Aorta (tissue), 5 donors: ENCODE data around the gene PLCB1. TPM values are rescaled to one million over a fixed set of nuclear protein-coding genes. Genes with fewer than 3 reads are reported as not detected.

ENCODE experiments used
- ATAC-seq: fragments of 200-7000 bp; cut with Tn5 transposase; one replicate; pipeline ENCODE4 v1.9.1; 2022; ENCODE audit warnings: moderate library complexity; ENCODE audit not compliant: low FRiP score
- DNase-seq, 2 donors: peaks; one replicate each; pipeline ENCODE4 v3.0.0-alpha.2; 2020
- H3K27ac ChIP-seq, 2 donors: one replicate each; pipeline ENCODE4 v1.5.1; 2013; ENCODE audit warnings: low read length in 2 of 2, mild to moderate bottlenecking in 2 of 2, moderate library complexity in 2 of 2, control low read depth in 1 of 2, inconsistent platforms in 1 of 2, low read depth in 1 of 2
- H3K27me3 ChIP-seq, 2 donors: one replicate each; pipeline ENCODE4 v1.6.1; 2013; ENCODE audit warnings: control low read depth in 1 of 2, low read length in 1 of 2, mild to moderate bottlenecking in 1 of 2, moderate library complexity in 1 of 2; ENCODE audit not compliant: insufficient read depth in 2 of 2, control insufficient read depth in 1 of 2
- H3K36me3 ChIP-seq, 2 donors: one replicate each; pipeline ENCODE4 v1.6.1; 2013; ENCODE audit warnings: control low read depth in 1 of 2, low read length in 1 of 2, mild to moderate bottlenecking in 1 of 2; ENCODE audit not compliant: insufficient read depth in 2 of 2, control insufficient read depth in 1 of 2
- H3K4me1 ChIP-seq, 2 donors: one replicate each; pipeline ENCODE4 v1.6.1; 2013; ENCODE audit warnings: low read length in 2 of 2, control low read depth in 1 of 2, mild to moderate bottlenecking in 1 of 2, moderate library complexity in 1 of 2; ENCODE audit not compliant: insufficient read depth in 2 of 2, control insufficient read depth in 1 of 2
- H3K4me3 ChIP-seq, 2 donors: one replicate each; pipeline ENCODE4 v1.5.1; 2013; ENCODE audit warnings: low read length in 2 of 2, control low read depth in 1 of 2, mild to moderate bottlenecking in 1 of 2
- H3K9me3 ChIP-seq: one replicate; pipeline ENCODE4 v1.6.1; 2013; ENCODE audit warnings: mild to moderate bottlenecking, low read length; ENCODE audit not compliant: control insufficient read depth
- WGBS, 2 donors: extraction: QIAGEN DNeasy Blood & Tissue Kit; methylation state at CpG; one replicate each; pipeline ENCODE4 v1.1.7; 2013; 5-methylcytosine and 5-hydroxymethylcytosine counted together
- intact Hi-C, 2 donors: fragments of 100-400 bp; cut with DNase I; formaldehyde crosslinking; loops; one replicate each; pipeline versions ENCODE4 v1.14.2 to v1.15.0; 2022
- polyA plus RNA-seq, 2 donors: library from polyadenylated mRNA; stranded (reverse); fragments of 200-250 nt; gene quantifications; one replicate each; pipeline ENCODE4 v1.2.3, GENCODE V29; 2013
- total RNA-seq, 2 donors: library from RNA; stranded (reverse); fragmentation: NEBNext Ultra II Directional; extraction: Animal tissue kit (Norgen Biotek cat#: 25700); gene quantifications; one replicate each; pipeline ENCODE4 v1.2.1, GENCODE V29; 2021
- donor health status: healthy with polysubstance abuse.
- donor health status: Bipolar disorder and iron deficiency.
- donor health status: DM: no; HTN: no; CAD: no.
- donor health status: DM: no; HTN: no; CAD: no.
- donor health status: DM: yes; HTN: yes; CAD: no.

Gene PLCB1
- total and polyA plus RNA-seq, 4 donors = 1.4 to 35.0 (median 6.6) TPM

DNA sequence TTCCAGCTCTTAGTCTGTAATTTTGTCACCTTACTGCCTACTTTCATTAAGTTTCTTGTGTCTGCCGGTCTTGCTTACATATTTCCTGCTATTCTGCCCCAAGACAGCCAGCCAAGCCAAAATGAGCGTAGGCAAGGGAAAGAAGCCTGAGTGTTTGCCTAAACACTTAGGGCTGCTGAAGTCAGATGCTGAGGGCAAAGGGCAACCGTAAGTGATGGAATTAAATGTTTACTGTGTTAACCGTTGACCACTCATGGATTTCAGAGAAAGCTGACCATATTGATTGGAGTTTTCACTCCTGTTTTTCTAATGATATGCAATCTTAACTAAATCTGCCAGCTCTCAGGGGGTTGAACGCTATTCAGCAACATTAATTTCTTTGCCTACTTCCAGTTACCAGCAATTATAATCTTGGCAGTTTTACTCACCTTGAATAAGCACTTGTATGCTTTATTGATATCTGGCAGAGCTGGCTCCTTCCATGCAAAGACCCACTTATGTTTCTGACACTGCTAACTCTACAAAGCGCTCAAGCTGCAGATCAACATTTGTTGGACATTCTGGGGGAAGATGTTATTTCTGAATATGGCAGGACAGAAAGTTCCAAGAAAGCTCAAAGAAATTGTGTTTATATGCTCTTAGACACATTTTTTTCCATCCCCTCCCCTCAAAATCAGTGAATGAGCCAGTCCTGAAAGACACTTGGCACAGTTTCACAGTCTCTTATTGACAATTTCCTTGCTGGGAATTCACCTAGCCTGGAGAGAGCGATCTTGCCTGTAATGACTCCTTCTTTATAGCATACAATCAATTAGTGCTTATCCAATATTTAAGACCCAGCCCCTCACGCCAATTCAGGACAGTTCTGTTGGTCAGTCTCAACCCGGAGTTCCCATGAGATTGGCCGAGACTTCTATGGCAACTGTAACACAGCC is 183.8 kb downstream of the PLCB1 start:
- intact Hi-C loops = no loop called here
- 84% methylated on average over 10 of the region's 10 CpGs for WGBS, 2 donors
- ATAC-seq (no peak), DNase-seq (no peak)
- no peaks in the 10 kb centered on the region for H3K9me3 ChIP-seq
- no peaks in the 10 kb centered on the region for H3K36me3 ChIP-seq
- no peaks in the 10 kb centered on the region for H3K4me1 ChIP-seq
- no peaks in the 10 kb centered on the region for H3K27me3 ChIP-seq
- H3K27ac ChIP-seq = no peak overlapping the region
- no peak overlapping the region for H3K4me3 ChIP-seq

DNA sequence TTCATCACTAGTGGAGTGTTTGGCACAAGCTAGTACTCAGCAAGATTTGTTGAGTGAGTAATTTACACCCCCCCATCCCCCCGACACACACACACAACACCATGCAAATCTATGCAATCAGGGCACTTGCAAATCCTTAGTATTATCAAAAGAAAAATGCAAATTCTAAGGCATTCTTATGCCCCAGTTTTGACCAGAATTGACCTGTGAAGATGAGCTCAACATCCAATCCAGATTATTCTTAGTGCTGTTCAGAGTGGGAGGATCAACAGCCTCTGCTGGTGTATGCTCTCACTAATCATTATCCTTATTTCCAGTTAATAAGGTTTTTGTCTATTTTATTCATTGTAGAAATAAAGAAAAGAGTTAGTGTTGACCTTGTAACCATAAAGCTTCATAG is 185.4 kb downstream of the PLCB1 start:
- Histone ChIP-seq H3K36me3 (no peaks in the 10 kb centered on the region), H3K27ac (no peak overlapping the region), H3K27me3 (no peaks in the 10 kb centered on the region), H3K4me3 (no peak overlapping the region), H3K4me1 (no peaks in the 10 kb centered on the region), H3K9me3 (no peaks in the 10 kb centered on the region)
- ATAC-seq (no peak), DNase-seq (no peak)
- 94 to 97% methylated on average over 1 of the region's 1 CpG for WGBS, 2 donors
- intact Hi-C loops = no loop called here

DNA sequence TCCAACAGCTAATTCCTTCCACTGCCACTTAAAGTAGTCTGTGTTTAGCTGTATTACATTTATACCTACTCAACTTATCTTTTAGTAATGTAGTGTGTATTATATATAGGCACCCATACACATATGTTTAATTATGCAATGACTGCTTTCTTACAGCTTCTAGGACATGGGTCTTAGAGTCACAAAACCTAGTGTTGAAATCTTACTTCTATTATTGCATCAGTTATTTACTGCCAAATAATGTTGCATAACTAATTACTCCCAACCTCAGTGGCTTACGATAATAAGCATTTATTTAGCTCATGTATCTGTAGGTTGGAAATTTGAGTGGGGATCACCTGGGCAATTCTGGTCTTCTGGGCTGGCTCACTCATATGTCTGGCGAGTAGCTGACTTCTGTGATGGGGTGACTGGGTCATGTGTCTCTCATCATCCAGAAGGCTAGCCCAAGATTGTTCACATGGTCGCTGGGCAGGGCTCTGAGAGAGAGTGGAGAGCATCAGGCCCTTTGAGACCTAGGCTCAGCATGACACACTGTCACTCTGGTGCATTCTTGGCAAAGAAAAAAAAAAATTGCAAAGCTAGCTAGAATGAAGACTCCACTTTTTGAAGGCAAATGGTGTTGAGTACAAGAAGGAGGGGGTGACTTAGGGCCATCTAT is 187.0 kb downstream of the PLCB1 start:
- DNase-seq (no peak), ATAC-seq (no peak)
- intact Hi-C loops = no loop called here
- Histone ChIP-seq H3K27me3 (no peaks in the 10 kb centered on the region), H3K27ac (no peak overlapping the region), H3K9me3 (no peaks in the 10 kb centered on the region), H3K4me1 (no peaks in the 10 kb centered on the region), H3K4me3 (no peak overlapping the region), H3K36me3 (no peaks in the 10 kb centered on the region)
- WGBS, 2 donors = 92 to 93% methylated on average over 3 of the region's 3 CpGs

DNA sequence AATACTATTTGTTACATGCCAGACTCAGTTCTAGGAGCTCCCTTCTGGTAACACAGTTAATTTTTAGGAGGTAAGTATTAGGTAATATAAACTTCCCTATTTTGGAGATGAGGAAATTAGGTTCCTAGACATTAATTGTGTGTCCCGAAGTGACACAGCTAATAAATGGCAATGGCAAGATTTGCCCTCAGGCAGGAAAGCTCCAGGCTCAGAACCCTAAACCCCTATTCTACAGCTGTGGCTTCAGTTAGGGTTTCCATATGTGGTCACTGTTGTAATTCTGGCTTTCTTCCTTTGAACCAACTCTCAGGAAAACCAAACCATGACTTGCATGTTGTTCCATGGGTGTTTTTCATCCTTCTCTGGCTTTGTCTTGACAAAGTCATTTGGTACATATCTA is 188.2 kb downstream of the PLCB1 start:
- no peak for DNase-seq
- 83 to 92% methylated on average over 1 of the region's 1 CpG for WGBS, 2 donors
- no peak overlapping the region for H3K27ac ChIP-seq
- H3K9me3 ChIP-seq = no peaks in the 10 kb centered on the region
- intact Hi-C loops = no loop called here
- H3K4me1 ChIP-seq = no peaks in the 10 kb centered on the region
- H3K36me3 ChIP-seq = no peaks in the 10 kb centered on the region
- no peaks in the 10 kb centered on the region for H3K27me3 ChIP-seq
- H3K4me3 ChIP-seq = no peak overlapping the region
- no peak for ATAC-seq

DNA sequence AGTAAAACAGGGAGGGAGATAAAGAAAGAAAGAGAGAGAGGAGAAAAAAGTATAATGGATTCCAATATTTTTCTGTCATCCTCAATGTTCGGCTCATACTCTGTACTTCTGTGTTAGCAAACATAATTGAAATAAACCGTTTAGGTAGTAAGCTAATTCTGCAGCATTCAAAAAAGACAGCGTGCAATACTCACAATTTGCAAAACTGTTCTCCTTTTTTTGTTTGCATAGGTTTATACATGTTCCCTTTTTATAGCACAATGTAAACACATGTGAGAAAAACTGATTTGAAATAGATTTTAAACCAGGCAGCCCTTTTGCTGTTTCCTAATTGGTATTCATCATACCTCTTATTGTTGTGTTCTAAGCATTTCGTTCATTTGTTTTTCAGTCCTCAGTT is 188.9 kb downstream of the PLCB1 start:
- Histone ChIP-seq H3K9me3 (no peaks in the 10 kb centered on the region), H3K4me1 (no peaks in the 10 kb centered on the region), H3K27me3 (no peaks in the 10 kb centered on the region), H3K27ac (no peak overlapping the region), H3K4me3 (no peak overlapping the region), H3K36me3 (no peaks in the 10 kb centered on the region)
- intact Hi-C loops = no loop called here
- WGBS, 2 donors = 90% methylated on average over 4 of the region's 4 CpGs
- no peak for DNase-seq
- no peak for ATAC-seq

DNA sequence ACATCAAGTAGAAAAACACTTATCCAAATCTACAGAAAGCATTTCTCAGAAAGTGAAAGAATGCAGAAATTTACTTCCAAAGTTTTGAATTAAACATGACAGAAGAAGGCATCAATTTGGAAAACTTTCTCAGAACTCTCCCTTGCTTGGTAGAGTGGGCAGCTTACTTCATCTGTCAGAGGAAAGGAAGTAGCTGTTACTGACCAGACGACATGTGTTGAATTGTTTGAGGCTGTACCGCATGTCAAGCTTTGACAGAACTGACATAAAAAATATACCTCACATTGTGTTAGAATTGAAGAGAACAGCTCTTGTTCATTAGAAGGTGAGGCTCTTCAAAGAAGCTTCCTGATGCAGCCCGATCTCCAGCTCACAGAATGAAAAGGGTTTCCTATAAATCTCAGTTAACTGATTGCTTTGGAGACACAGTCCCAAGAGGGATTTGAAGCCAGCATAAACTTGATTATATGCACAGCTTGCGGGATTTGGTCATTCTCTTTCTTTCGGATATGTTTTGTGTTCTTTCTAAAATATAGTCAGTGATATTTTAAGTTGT is 190.7 kb downstream of the PLCB1 start:
- no peaks in the 10 kb centered on the region for H3K36me3 ChIP-seq
- WGBS, 2 donors = 50 to 53% methylated on average over 5 of the region's 5 CpGs
- intact Hi-C loops = no loop called here
- no peaks in the 10 kb centered on the region for H3K9me3 ChIP-seq
- no peak for DNase-seq
- no peak for ATAC-seq
- H3K27ac ChIP-seq = no peak overlapping the region
- H3K4me3 ChIP-seq = no peak overlapping the region
- no peaks in the 10 kb centered on the region for H3K27me3 ChIP-seq
- H3K4me1 ChIP-seq = no peaks in the 10 kb centered on the region

DNA sequence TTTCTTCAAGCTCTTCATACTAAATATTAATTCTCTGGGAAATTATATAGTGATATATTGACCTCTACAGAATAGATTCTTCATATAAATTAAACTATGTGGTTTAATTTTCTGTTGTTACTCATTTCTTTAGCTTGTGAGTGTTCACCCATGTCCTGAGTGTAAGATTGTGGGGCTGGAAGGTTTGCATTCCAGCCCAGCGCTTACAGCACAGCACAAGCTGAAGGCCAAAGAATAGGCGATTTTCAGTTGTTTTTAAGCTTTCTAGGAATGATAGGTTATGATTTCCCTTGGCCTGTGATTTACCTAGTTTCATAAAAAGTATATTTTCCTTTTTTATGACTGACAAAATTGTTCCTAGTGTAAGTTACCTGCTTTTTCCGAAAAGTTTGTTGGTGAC is 194.1 kb downstream of the PLCB1 start:
- Histone ChIP-seq H3K36me3 (no peaks in the 10 kb centered on the region), H3K27me3 (no peaks in the 10 kb centered on the region), H3K9me3 (no peaks in the 10 kb centered on the region), H3K4me1 (no peaks in the 10 kb centered on the region), H3K27ac (no peak overlapping the region), H3K4me3 (no peak overlapping the region)
- ATAC-seq (no peak), DNase-seq (no peak)
- WGBS, 2 donors = 61 to 72% methylated on average over 3 of the region's 3 CpGs
- intact Hi-C loops = no loop called here

DNA sequence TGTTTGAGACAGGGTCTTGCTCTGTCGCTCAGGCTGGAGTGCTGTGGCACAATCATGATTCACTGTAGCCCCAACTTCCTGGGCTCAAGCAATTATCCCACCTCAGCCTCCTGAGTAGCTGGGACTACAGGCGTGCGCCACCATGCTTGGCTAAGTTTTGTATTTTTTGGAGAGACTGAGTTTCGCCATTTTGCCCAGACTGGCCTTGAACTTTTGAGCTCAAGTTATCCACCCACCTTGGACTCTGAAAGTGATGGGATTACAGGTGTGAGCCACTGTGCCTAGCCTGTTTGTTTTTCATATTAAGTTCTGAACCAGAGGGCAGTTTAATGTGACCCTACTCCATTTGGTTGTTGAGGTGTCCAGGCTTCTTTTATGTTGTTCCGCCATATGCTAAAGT is 194.8 kb downstream of the PLCB1 start:
- 97 to 98% methylated on average over 5 of the region's 5 CpGs for WGBS, 2 donors
- Histone ChIP-seq H3K27ac (no peak overlapping the region), H3K4me3 (no peak overlapping the region), H3K4me1 (no peaks in the 10 kb centered on the region), H3K36me3 (no peaks in the 10 kb centered on the region), H3K27me3 (no peaks in the 10 kb centered on the region), H3K9me3 (no peaks in the 10 kb centered on the region)
- intact Hi-C loops = no loop called here
- ATAC-seq (no peak), DNase-seq (no peak)

DNA sequence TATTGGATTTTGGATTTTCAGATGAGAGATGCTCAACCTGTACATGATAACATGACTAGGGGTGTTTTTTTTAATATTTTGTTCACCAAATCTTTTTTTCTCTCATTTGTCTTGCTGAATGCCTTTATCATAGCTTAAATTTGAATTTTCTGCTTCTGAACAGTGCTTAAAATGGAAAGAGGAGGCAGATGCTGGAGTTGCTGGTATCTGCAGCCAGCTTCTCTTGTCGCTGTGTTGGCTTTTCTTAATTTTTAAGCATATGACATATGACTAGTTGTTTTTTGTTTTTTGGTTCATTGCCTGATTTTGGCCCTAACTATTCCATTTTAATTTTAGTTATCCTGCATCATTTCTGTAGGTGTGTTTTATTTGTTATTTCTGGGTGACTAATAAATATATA is 196.1 kb downstream of the PLCB1 start:
- WGBS, 2 donors = 97 to 100% methylated on average over 1 of the region's 1 CpG
- Histone ChIP-seq H3K9me3 (no peaks in the 10 kb centered on the region), H3K4me3 (no peak overlapping the region), H3K36me3 (no peaks in the 10 kb centered on the region), H3K27ac (no peak overlapping the region), H3K4me1 (no peaks in the 10 kb centered on the region), H3K27me3 (no peaks in the 10 kb centered on the region)
- ATAC-seq (no peak), DNase-seq (no peak)
- intact Hi-C loops = no loop called here
